A549 (cell line): ENCODE data around the gene CCNQ.

Source experiments
- CTCF ChIP-seq: fragments of >200 bp; sonication (Bioruptor Twin); formaldehyde crosslinking; IDR thresholded peaks from 3 replicates; pipeline ENCODE4 v1.5.1; 2016
- ELK1 ChIP-seq: fragments of 150-350 bp; IDR thresholded peaks from 2 replicates; pipeline ENCODE4 v1.6.1; 2014; ENCODE audit warnings: low read depth, mild to moderate bottlenecking, low read length
- EP300 ChIP-seq, 2 experiments: fragments of >200 bp; sonication (Bioruptor Twin); formaldehyde crosslinking; IDR thresholded peaks; 2 replicates in 1 of 2; 3 replicates in 1 of 2; pipeline ENCODE4 v1.6.1; 2016 to 2017
- ESRRA ChIP-seq: fragments of 150-350 bp; IDR thresholded peaks from 2 replicates; pipeline ENCODE4 v1.6.1; 2014; ENCODE audit warnings: mild to moderate bottlenecking, low read length, borderline replicate concordance
- FOSB ChIP-seq: fragments of 250-450 bp; sonication (Bioruptor Pico); IDR thresholded peaks from 2 replicates; pipeline ENCODE4 v1.5.0; 2020; ENCODE audit warnings: mild to moderate bottlenecking, moderate library complexity
- FOSL2 ChIP-seq, 2 experiments: fragments of 450-650 bp in 1 of 2; fragments of >200 bp in 1 of 2; sonication (Bioruptor Twin) in 1 of 2; formaldehyde crosslinking; IDR thresholded peaks; 2 replicates each; pipeline versions ENCODE4 v1.5.0 to v1.6.1; 2016 to 2020; ENCODE audit warnings: mild to moderate bottlenecking in 1 of 2, moderate library complexity in 1 of 2
- POLR2A ChIP-seq: IDR thresholded peaks from 2 replicates; pipeline ENCODE4 v1.6.1; 2012; ENCODE audit warnings: mild to moderate bottlenecking, low read length
- RAD21 ChIP-seq, 2 experiments: fragments of >200 bp in 1 of 2; sonication (Bioruptor Twin) in 1 of 2; formaldehyde crosslinking in 1 of 2; IDR thresholded peaks in 1 of 2; conservative IDR thresholded peaks in 1 of 2; 2 replicates in 1 of 2; 3 replicates in 1 of 2; pipeline ENCODE4 v1.6.1; 2012 to 2018; ENCODE audit warnings: inconsistent platforms in 1 of 2
- RFX5 ChIP-seq: fragments of 450-650 bp; IDR thresholded peaks from 2 replicates; pipeline ENCODE4 v1.7.1; 2014; ENCODE audit warnings: antibody characterized with exemption, mild to moderate bottlenecking, moderate library complexity
- TF ChIP-seq, protein P1 (sequence below): fragments of 450-650 bp; IDR thresholded peaks from 2 replicates; pipeline ENCODE4 v1.6.1; 2014; ENCODE audit warnings: antibody characterized with exemption
- TF ChIP-seq, protein P2 (sequence below): IDR thresholded peaks from 2 replicates; pipeline ENCODE4 v1.6.1; 2012

- TF ChIP-seq CTCF (no peak), RFX5 (no peak), ELK1 (no peak), RAD21 (conservative IDR thresholded peaks at IDR 0.05 in 1 of 2, IDR thresholded peaks at IDR 0.05 in 1 of 2) (no peak), ESRRA (no peak), FOSB (CRISPR knock-in tag) (no peak), EP300 (IDR thresholded peaks at IDR 0.05) (no peak), FOSL2 (IDR thresholded peaks at IDR 0.05) (no peak), FOSL2 (CRISPR knock-in tag; IDR thresholded peaks at IDR 0.05) (no peak), POLR2A (no peak)
- TF ChIP-seq, protein P1, sequence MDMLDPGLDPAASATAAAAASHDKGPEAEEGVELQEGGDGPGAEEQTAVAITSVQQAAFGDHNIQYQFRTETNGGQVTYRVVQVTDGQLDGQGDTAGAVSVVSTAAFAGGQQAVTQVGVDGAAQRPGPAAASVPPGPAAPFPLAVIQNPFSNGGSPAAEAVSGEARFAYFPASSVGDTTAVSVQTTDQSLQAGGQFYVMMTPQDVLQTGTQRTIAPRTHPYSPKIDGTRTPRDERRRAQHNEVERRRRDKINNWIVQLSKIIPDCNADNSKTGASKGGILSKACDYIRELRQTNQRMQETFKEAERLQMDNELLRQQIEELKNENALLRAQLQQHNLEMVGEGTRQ, result no peak
- TF ChIP-seq, protein P2, sequence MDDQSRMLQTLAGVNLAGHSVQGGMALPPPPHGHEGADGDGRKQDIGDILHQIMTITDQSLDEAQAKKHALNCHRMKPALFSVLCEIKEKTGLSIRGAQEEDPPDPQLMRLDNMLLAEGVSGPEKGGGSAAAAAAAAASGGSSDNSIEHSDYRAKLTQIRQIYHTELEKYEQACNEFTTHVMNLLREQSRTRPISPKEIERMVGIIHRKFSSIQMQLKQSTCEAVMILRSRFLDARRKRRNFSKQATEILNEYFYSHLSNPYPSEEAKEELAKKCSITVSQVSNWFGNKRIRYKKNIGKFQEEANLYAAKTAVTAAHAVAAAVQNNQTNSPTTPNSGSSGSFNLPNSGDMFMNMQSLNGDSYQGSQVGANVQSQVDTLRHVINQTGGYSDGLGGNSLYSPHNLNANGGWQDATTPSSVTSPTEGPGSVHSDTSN, result no peak
Measured at GRCh38 chrX:153595859-153596857, 2.8 kb downstream of the CCNQ start.
